ENCODE data around the gene CHD9. TPM values are rescaled to one million over a fixed set of nuclear protein-coding genes. Genes with fewer than 3 reads are reported as not detected.

CHD9 gene
- total RNA-seq, 3 donors from 2014 or later (not counting 1 experiment from before 2014, with no cell fraction given): 81.4 to 85.2 (median 81.9) TPM

DNA sequence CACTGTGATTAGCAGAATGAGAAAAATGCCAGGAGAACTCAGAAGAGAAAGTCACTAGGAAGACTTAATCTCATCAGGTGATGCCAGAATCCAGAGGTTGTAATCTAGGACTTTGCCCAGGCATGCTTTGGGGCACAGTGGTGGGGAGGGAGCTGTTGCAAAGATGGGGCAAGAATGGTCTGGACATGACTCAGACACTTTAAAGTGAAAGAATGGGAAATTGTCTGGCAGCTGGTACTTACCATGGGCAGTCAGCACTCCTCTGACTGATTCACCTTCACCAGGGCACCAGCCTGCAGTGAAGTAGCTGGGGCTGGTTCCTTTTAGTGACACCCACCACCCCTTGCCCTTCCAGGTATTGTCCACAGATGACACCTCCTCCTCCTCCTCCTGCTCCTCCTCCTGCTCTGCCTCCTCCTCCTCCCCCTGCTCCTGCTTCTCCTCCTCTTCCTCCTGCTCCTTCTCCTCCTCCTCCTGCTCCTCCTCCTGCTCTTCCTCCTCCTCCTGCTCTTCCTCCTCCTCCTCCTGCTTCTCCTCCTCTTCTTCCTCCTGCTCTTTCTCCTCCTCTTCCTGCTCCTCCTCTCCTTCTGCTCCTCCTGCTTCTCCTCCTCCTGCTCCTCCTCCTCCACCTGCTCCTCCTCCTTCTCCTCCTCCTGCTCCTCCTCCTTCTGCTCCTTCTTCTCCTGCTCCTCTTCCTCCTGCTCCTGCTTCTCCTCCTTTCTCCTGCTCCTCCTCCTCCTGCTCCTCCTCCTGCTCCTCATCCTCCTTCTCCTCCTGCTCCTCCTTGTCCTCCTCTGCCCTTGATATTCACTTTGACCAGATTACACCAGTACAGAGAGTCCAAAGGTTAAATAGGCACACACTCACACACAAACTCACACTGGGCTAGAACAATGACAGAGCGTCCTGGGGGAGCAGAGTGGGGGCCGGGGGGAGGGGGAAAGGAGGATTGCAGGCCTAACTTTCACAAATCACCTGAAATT is 2.0 kb upstream of the CHD9 start, which contains the start of gene CHD9NB:
Gene CHD9NB (minus strand): TSS at position 379 of the 983 bp plus-strand sequence. CDS start 8,739 bp downstream, outside the sequence.
- peak within 1 kb of the TSS; percentile 31 for H3K4me3 Mint-ChIP-seq
- intact Hi-C loops (cut with micrococcal nuclease): loop anchor here (10.0 kb wide), 1 partner anchor 462 kb away; no protein-coding TSS in a partner anchor

DNA sequence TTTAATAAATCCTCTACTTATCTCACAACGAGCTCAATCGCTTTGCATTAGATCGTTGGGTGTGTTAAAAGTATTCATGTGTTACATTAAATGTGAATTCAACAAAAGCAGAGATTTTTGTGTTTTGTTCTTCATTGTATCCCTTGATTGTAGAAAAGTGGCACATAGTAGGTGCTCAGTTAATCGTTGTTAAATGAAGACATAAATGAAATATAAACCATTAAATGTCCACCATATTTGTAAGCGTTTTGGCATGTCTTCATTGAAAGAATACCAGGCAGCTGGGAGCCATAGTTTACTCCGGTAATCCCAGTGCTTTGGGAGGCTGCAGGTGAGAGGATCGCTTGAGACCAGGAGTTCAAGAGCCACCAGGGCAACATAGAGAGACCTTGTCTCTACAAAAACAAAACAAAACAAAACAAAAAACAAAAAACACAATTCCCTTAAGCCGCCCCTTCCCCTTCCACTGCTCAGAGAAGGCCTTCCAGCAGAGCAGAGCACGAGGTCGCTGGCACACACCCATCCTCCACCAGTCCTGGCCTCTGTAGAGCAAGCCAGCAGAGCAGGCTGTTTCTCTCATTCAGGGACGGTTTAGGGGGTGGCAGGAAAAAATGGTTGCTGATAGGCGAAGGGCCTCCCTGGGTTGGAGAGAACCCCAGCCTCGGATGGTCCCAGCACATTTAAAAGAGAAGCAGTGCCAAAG is 673 bp upstream of the CHD9 start:
- WGBS (ENCODE audit: insufficient coverage): 49% methylated on average over 10 of the region's 13 CpGs
- Histone ChIP-seq H3K4me1 (ENCODE audit: control insufficient read depth, insufficient read depth, low read length) (peaks cover 43% of the 10 kb centered on the region), H3K9me3 (ENCODE audit: control insufficient read depth, insufficient read depth, low read length) (no peaks in the 10 kb centered on the region), H3K36me3 (ENCODE audit: control insufficient read depth, insufficient read depth, low read length) (no peaks in the 10 kb centered on the region), H3K27ac (ENCODE audit: low read length) (no peak overlapping the region), H3K4me3 (ENCODE audit: low read length) (peak overlapping the region; percentile 70), H3K27me3 (ENCODE audit: control insufficient read depth, insufficient read depth, low read length) (no peaks in the 10 kb centered on the region)
- H3K4me3 Mint-ChIP-seq: peak overlapping the region; percentile 92
- H3K27me3 Mint-ChIP-seq (ENCODE audit: low read depth in 2 of 2): no peaks in the 10 kb centered on the region
- peak overlapping the region in 1 of 2 donors; percentile 92 for H3K27ac Mint-ChIP-seq
- H3K4me1 Mint-ChIP-seq: peaks cover 31% of the 10 kb centered on the region in 2 donors
- TF ChIP-seq, protein P1, sequence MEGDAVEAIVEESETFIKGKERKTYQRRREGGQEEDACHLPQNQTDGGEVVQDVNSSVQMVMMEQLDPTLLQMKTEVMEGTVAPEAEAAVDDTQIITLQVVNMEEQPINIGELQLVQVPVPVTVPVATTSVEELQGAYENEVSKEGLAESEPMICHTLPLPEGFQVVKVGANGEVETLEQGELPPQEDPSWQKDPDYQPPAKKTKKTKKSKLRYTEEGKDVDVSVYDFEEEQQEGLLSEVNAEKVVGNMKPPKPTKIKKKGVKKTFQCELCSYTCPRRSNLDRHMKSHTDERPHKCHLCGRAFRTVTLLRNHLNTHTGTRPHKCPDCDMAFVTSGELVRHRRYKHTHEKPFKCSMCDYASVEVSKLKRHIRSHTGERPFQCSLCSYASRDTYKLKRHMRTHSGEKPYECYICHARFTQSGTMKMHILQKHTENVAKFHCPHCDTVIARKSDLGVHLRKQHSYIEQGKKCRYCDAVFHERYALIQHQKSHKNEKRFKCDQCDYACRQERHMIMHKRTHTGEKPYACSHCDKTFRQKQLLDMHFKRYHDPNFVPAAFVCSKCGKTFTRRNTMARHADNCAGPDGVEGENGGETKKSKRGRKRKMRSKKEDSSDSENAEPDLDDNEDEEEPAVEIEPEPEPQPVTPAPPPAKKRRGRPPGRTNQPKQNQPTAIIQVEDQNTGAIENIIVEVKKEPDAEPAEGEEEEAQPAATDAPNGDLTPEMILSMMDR (IDR thresholded peaks at IDR 0.05): no peak
- intact Hi-C loops (cut with micrococcal nuclease): loop anchor here (1.0 to 10.0 kb wide), 5 partner anchors 77 to 461 kb away; no protein-coding TSS in a partner anchor
- H3K36me3 Mint-ChIP-seq: no peaks in the 10 kb centered on the region
- ATAC-seq: peak in 1 of 3 donors; percentile 25
- DNase-seq: peak in 1 of 2 donors; percentile 33
- no peaks in the 10 kb centered on the region for H3K9me3 Mint-ChIP-seq

More for the DNA sequence above, 2.0 kb upstream of the CHD9 start, which contains the start of gene CHD9NB:
- H3K9me3 ChIP-seq (ENCODE audit: control insufficient read depth, insufficient read depth, low read length): no peaks in the 10 kb centered on the region
- H3K27me3 ChIP-seq (ENCODE audit: control insufficient read depth, insufficient read depth, low read length): no peaks in the 10 kb centered on the region
- H3K4me1 Mint-ChIP-seq: peaks cover 18 to 19% of the 10 kb centered on the region in 2 donors
- no peaks in the 10 kb centered on the region for H3K9me3 Mint-ChIP-seq
- no peak within 1 kb of the TSS for H3K27ac Mint-ChIP-seq
- WGBS (ENCODE audit: insufficient coverage): 83% methylated on average over 1 of the region's 2 CpGs
- DNase-seq (no peak), ATAC-seq (no peak)
- H3K27ac ChIP-seq (ENCODE audit: low read length): no peak within 1 kb of the TSS
- peaks cover 33% of the 10 kb centered on the region for H3K4me1 ChIP-seq (ENCODE audit: control insufficient read depth, insufficient read depth, low read length)
- TF ChIP-seq, protein P1 (IDR thresholded peaks at IDR 0.05): no peak
- no peak within 1 kb of the TSS for H3K4me3 ChIP-seq (ENCODE audit: low read length)
- no peaks in the 10 kb centered on the region for H3K36me3 ChIP-seq (ENCODE audit: control insufficient read depth, insufficient read depth, low read length)
- H3K36me3 Mint-ChIP-seq: no peaks in the 10 kb centered on the region
- no peaks in the 10 kb centered on the region for H3K27me3 Mint-ChIP-seq (ENCODE audit: low read depth in 2 of 2)

DNA sequence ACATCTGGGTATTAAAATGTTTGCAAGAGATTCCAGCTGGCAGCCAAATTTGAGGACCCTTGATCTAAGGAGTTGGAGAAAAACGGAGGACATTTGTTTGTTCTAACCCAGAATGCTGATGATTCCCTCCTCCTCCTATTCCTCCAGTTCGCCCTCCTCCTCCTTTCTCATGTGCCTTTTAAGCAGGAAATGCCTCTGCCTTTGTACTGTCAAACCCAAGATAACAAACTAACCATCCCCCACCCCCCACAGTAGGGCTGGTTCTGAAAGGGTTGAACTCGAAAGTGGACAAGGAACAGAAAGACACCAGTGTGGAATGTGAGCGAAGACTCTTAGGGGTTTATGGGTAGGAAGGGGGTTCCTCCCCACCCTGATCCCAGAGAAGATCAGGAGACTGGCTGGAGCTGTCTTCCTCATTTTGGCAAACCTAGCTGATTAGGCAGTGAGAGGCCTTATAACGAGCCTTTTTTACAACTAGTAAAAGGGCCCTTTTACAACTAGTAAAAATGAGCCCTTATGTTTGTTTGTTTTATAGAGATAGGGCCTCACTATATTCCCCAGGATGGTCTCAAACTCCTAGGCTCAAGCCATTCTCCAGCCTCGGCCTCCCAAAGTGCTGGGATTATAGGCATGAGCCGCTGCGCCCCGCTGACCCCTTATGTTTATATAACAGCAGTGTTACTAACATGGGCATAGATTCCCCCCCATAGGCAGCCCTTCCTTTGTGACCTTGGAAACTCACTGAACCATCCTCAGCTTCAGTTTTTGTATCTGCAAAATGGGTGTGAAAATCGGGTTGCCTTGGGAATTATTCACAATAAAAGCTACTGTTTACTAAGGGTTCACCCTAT is 975 bp downstream of the CHD9 start:
- Mint-ChIP-seq H3K36me3 (no peaks in the 10 kb centered on the region), H3K27ac (peak overlapping the region; percentile 45 to 92), H3K4me1 (peaks cover 33% of the 10 kb centered on the region in 2 donors), H3K9me3 (no peaks in the 10 kb centered on the region), H3K4me3 (peak overlapping the region; percentile 92), H3K27me3 (ENCODE audit: low read depth in 2 of 2) (no peaks in the 10 kb centered on the region)
- H3K27ac ChIP-seq (ENCODE audit: low read length): peak overlapping the region; percentile 39
- no peaks in the 10 kb centered on the region for H3K27me3 ChIP-seq (ENCODE audit: control insufficient read depth, insufficient read depth, low read length)
- H3K9me3 ChIP-seq (ENCODE audit: control insufficient read depth, insufficient read depth, low read length): no peaks in the 10 kb centered on the region
- WGBS (ENCODE audit: insufficient coverage): 68% methylated on average over 8 of the region's 10 CpGs
- H3K36me3 ChIP-seq (ENCODE audit: control insufficient read depth, insufficient read depth, low read length): no peaks in the 10 kb centered on the region
- no peak for ATAC-seq
- TF ChIP-seq, protein P1 (IDR thresholded peaks at IDR 0.05): no peak
- intact Hi-C loops (cut with micrococcal nuclease): loop anchor here (1.0 to 10.0 kb wide), 6 partner anchors 14 to 459 kb away; no protein-coding TSS in a partner anchor
- peak overlapping the region; percentile 70 for H3K4me3 ChIP-seq (ENCODE audit: low read length)
- peaks cover 54% of the 10 kb centered on the region for H3K4me1 ChIP-seq (ENCODE audit: control insufficient read depth, insufficient read depth, low read length)
- DNase-seq: peak in 1 of 2 donors; percentile 20
